DND-41 (cell line): ENCODE results near the gene CCDC66.

Source experiments
- EZH2 ChIP-seq: IDR thresholded peaks from 3 replicates; pipeline ENCODE4 v1.6.1; 2012; ENCODE audit warnings: borderline replicate concordance, low read depth, mild to moderate bottlenecking, moderate library complexity, low read length, inconsistent platforms; ENCODE audit not compliant: severe bottlenecking
- TF ChIP-seq, protein P1 (sequence below): IDR thresholded peaks from 2 replicates; pipeline ENCODE4 v1.5.1; 2012; ENCODE audit warnings: borderline replicate concordance, low read length, moderate library complexity, mild to moderate bottlenecking; ENCODE audit not compliant: poor library complexity, severe bottlenecking; ENCODE audit errors: extremely low read depth

DNA sequence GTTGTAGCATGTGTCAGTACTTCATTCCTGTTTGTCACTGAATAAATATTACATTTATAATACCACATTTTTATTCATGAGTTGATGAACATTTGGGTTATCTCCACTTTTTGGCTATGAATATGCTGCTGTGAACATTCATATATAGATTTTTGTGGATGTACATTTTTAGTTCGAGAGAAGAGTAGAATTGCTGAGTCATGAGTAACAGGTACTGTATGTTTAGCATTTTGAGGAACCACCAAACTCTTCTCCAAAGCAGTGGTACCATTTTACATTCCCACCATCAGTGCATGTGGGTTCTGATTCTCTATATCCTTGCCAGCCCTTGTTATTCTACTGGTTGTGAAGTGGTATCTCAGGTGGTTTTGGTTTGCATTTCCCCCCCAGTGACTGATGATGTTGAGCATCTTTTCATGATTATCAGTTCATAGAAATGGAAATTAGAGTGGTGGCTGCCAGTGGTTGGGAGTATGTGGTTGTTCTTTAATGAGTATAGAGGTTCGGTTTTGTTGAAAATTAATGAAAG lies 59.6 kb downstream of the CCDC66 start:
- TF ChIP-seq, protein P1, sequence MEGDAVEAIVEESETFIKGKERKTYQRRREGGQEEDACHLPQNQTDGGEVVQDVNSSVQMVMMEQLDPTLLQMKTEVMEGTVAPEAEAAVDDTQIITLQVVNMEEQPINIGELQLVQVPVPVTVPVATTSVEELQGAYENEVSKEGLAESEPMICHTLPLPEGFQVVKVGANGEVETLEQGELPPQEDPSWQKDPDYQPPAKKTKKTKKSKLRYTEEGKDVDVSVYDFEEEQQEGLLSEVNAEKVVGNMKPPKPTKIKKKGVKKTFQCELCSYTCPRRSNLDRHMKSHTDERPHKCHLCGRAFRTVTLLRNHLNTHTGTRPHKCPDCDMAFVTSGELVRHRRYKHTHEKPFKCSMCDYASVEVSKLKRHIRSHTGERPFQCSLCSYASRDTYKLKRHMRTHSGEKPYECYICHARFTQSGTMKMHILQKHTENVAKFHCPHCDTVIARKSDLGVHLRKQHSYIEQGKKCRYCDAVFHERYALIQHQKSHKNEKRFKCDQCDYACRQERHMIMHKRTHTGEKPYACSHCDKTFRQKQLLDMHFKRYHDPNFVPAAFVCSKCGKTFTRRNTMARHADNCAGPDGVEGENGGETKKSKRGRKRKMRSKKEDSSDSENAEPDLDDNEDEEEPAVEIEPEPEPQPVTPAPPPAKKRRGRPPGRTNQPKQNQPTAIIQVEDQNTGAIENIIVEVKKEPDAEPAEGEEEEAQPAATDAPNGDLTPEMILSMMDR: no peak
- no peak for TF ChIP-seq EZH2
